GM19397 (cell line): ENCODE results near the gene ELL.
A peak's percentile ranks its signal among the peaks of the same experiment; 100 is the strongest.

Experiments used
- ATAC-seq: cut with Tn5 transposase; IDR thresholded peaks from one replicate; pipeline ENCODE4 v1.9.1; 2021; ENCODE audit warnings: mild to moderate bottlenecking, moderate library complexity; ENCODE audit not compliant: unreplicated experiment

ELL gene

GRCh38 chr19:18491995-18492953, 29.6 kb downstream of the ELL start:
- no peak for ATAC-seq

GRCh38 chr19:18490728-18491127, 31.1 kb downstream of the ELL start:
- ATAC-seq = no peak

DNA sequence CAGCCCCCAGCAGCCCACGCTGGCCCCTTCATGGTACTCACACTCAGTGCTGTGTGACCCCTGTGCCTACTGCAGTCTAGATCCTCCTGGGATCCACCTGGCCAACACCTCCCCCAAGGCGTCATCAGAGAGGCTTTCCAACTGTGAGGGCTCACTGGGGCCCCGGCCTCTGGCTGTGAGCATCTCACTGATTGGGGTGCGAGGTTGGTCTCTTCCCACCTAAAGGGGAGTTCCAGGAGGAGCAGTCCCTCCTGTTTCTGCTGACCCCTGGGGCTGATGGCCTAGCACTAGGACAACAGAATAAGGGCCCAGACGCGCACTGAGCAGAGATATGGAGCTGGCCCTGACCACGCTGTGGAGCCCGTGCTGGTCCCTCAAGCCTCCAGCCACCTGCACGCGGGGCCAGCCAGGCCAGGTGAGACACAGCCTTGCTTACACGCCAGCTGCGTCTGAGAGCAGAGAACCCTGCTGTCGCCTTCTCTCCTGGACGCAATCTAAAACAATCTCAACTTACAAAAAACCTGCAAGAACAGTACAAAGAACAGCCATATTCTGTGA, 32.2 kb downstream of the ELL start:
- no peak for ATAC-seq

DNA sequence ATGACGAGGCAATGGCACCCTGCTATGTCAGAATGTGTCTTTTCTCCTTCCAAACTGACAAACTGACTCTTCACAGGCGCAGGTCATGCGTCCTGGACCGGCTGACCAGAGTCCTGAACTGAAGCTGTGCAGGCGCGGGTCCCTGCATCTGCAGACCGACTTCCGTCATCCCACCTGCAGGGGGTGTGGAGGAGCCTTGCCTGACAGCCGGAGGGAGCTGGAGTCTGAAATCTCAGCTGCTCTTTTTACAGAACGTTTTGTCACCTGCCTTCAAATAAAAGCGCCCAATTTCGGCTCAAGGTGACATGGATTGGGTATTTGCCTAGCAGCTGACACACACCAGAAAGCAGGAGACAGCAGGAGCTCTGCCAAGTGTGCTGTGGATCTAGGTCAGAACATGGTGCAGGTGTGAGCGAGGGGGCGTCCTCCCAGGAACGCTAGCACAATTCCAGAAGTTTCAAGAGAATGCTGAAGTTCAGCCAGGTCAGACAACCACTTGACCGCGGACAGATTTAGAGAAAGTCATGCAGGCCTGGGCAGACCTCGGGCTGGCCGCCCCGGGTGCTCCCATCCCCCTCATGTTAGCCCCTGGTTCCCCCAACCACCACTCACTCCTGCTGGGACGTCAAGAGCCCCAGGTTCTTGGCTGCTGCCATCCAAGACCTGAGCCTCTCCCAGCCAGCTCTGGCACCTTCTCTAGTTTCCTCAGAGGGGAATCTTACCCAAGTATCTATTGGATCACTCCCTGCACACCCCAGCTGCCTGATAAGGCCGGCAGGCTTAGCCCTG, 32.8 kb downstream of the ELL start:
- ATAC-seq = no peak

GRCh38 chr19:18488403-18488723, 33.5 kb downstream of the ELL start:
- ATAC-seq = no peak

DNA sequence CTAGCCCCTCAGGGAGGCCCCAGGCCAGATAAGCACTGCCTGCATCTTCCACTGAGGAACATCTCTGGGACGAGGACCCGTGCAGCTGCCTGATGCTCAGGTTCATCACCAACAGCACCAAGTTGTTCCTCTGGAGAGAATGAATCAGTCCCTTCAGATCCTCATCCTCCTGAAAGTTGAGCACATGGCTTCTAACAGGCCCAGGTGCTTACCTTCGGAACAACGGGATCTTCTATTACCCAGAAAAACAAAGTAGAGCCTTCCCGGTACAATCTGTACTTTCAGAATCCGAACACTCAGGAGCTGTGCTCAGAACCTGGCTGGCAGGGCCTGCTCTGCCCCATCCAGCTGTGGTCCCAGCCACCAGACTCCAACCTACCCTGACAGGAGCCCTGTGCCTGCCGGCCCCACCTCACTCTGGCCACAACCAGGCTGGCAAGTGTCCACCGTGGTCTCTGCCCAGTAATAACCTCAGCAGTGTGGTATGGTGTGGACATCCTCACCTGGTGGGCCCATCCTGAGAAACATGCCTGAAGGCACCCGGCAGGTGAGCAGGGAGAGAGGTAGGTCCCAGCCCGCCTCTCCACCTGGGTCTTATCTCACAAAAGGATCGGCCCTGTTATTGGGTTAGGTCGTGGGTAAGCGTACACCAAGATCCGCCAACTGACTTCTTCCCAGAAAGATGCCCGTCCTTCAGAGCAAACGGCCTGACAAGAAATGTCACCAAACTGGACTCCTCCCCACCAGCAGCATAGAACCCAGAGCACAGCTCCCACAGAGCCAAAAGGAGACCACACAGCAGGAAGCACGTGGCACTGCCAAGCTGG, 34.1 kb downstream of the ELL start:
- no peak for ATAC-seq

DNA sequence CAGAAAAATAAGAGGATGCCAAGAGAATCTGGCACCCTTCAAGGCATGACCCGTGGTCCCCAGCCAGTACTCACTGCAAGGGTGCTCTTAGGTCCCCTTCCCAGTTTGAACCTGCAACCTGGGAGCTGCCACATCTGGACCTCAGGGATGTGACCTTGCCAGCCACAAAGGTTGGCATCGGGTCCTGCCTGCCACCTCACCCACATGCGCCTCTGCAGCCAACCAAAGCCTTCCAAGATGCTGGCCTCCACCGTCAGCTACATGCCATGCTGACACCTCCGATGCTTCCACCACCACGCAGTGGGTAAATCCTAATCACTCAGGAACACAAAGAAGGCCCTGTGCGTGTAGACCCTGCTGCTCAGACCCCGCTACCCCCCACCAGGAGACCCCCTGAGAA, 35.1 kb downstream of the ELL start:
- no peak for ATAC-seq

GRCh38 chr19:18484992-18485391, 36.9 kb downstream of the ELL start:
- no peak for ATAC-seq

DNA sequence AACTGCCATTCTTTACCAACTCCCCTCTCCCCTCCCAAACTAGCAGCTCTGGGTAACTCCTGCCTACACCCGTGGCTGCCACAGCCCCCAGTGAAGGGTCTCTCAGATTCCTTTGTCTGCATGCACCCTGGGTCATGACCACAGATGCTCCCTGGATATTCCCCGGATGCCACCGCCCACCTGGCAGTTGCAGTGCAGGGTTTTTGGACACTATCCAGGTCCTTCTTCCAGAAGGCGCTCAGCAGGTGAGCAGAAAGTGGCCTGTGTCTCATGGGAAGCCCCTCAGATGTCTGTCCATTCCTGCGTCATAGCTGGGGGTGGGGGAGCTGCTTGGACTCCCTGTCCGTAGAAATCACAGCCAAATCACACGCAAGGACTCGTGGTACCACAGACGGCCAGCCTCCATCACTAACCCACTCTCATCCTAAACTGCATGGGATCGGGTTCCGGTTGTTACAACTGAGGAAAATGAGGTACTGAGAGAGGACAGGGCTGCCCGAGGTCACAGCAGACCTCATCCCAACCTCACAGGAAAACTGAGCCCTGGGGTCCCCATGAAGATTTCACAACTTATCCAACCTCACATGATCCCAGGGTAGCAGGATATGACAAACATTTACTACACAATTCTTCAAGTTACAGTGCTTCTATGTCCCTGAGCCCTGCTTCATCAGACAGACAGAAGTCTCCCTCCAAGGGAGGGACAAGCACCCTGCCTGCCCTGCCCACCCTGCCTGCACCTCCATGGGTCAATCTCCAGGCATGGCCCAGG, 38.6 kb downstream of the ELL start:
- ATAC-seq = no peak

DNA sequence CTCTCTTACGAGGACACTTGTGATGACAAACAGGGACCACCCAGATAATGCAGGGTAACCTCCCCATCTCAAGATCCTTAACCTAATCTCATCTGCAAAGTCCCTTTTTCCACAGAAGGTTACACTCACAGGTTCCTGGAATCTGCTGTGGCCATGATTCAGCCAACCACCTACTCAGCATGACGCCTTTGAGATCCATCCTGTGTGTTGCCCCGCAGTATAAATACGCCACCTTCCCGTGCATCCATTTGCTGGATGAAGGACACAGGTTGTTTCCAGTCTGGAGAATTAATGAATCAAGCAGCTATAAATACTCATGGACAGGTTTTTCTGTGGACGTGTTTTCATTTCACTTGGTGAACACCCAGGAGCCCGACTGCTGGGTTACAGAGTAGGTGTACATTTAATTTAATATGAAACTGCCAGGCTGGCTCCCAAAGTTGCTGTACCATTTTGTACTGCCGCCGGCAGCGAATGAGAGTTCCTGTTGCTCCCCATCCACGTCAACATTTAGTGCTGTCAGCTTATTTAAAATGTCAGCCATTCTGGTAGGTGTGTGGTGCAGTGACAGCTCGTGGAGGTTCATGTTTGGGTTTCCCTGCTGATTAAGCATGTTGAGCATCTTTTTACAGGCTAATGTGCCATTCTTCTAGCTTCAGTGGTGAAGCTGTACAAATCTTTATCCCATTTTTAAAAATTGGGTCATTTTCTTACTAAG, 40.2 kb downstream of the ELL start:
- no peak for ATAC-seq

DNA sequence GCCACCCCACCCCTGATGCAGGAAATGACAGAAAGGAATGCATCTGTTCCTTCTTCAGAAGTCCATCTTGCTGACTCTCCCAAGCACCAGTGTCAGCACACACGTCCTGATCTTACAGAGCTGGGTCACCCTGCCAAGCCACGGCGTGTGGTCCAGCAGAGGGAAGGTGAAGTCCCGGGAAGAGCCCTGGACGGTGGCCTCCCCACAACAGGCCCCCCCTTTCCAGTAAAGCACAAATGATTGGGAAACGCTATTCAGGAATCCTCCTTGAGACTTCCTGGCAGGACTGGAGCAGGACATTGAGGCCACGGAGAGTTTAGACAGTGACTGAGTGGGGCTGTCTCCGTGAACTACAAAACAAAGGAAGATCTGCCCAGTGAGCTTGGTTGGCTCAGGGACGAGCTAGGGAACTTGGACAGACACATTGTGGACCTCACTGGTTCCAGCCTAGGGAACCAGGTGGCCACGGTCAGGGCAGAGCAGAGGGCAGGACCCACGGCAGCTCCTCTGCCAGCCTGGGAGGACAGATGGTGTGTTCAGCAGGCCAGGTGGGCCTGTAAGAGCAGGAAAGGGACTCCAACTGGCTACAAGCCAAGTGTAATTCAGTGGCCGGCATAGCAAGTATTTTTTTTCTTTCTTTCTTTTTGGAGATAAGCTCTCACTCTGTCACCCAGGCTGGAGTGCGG, 41.7 kb downstream of the ELL start:
- ATAC-seq = no peak

DNA sequence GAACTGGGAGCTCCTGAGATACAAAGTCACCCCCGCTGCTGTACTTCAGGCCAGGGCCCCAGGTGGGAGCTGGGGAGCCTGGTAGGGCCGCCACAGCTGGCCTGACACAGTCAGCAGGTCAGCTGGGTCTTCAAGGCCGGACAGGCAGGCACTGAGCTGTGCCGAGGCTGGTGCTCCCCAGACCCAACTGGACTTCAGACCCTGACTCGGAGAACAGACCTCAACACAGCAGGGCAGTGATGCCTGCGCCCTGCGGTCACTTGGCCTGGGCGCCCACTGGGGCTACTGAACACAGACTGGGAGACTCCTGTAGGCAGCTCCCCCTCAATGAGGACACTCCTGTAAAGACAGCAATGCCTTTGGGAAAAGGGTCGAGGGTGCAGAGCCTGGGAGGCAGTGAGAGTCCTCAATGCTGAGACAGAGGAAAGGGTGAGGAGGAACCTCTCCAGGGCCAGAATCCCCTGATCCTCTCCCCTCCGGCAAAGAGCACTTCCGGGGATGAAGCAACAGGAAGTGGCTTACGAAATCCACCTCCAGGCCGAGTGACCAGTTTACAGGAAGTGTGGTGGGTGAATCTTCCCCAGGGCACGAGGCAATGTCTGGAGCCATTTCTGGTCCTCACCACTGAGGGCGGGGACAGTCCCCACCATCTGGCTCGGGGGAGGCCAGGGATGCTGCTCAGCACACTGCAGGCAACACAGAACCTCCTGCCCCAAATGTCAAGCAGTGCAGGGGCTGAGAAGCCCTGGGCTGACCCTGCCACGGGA, 43.1 kb downstream of the ELL start:
- peak; percentile 62 for ATAC-seq

GRCh38 chr19:18477974-18478373, 43.9 kb downstream of the ELL start:
- ATAC-seq = no peak

GRCh38 chr19:18477042-18477779, 44.7 kb downstream of the ELL start:
- no peak for ATAC-seq

GRCh38 chr19:18476507-18477041, 45.3 kb downstream of the ELL start:
- ATAC-seq = no peak

GRCh38 chr19:18475762-18476331, 46.0 kb downstream of the ELL start:
- no peak for ATAC-seq

- no peak for ATAC-seq
Observed at GRCh38 chr19:18475004-18475453, 46.8 kb downstream of the ELL start.
